Measurements from ENCODE around the gene ARSD.

DNA sequence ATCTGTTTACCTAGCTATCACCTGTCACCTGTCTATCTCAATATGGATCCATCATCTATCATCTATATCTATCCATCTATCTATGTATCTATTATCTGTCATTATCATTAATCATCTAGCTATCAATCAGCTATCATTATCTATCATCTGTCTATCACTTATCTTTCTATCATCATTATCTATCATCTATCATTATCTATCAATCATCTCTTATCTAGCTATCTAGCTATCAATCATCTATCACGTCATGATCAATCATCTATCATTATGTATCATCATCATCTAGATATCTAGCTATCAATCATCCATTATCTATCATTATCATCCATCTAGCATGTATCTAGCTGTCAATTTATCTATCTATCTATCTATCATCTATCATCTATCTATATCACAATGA is 7.9 kb downstream of the ARSD start:
- TF ChIP-seq, protein P1, sequence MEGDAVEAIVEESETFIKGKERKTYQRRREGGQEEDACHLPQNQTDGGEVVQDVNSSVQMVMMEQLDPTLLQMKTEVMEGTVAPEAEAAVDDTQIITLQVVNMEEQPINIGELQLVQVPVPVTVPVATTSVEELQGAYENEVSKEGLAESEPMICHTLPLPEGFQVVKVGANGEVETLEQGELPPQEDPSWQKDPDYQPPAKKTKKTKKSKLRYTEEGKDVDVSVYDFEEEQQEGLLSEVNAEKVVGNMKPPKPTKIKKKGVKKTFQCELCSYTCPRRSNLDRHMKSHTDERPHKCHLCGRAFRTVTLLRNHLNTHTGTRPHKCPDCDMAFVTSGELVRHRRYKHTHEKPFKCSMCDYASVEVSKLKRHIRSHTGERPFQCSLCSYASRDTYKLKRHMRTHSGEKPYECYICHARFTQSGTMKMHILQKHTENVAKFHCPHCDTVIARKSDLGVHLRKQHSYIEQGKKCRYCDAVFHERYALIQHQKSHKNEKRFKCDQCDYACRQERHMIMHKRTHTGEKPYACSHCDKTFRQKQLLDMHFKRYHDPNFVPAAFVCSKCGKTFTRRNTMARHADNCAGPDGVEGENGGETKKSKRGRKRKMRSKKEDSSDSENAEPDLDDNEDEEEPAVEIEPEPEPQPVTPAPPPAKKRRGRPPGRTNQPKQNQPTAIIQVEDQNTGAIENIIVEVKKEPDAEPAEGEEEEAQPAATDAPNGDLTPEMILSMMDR (IDR thresholded peaks at IDR 0.05) = no peak
- TF ChIP-seq POLR2A (IDR thresholded peaks at IDR 0.05) = no peak
